GM10266 (cell line): Measurements from ENCODE around the gene KRTAP19-8.

Source experiments
- DNase-seq: peaks from one replicate; pipeline ENCODE4 v3.0.0; 2012; ENCODE audit errors: extremely low spot score
- CTCF ChIP-seq: IDR thresholded peaks from 2 replicates; pipeline ENCODE4 v1.5.1; 2012; ENCODE audit warnings: mild to moderate bottlenecking, low read depth; ENCODE audit not compliant: control insufficient read depth, insufficient read depth; ENCODE audit errors: missing control alignments

Gene KRTAP19-8

GRCh38 chr21:30994932-30995331, 43.3 kb downstream of the KRTAP19-8 start:
- TF ChIP-seq CTCF = no peak
- DNase-seq = no peak

DNA sequence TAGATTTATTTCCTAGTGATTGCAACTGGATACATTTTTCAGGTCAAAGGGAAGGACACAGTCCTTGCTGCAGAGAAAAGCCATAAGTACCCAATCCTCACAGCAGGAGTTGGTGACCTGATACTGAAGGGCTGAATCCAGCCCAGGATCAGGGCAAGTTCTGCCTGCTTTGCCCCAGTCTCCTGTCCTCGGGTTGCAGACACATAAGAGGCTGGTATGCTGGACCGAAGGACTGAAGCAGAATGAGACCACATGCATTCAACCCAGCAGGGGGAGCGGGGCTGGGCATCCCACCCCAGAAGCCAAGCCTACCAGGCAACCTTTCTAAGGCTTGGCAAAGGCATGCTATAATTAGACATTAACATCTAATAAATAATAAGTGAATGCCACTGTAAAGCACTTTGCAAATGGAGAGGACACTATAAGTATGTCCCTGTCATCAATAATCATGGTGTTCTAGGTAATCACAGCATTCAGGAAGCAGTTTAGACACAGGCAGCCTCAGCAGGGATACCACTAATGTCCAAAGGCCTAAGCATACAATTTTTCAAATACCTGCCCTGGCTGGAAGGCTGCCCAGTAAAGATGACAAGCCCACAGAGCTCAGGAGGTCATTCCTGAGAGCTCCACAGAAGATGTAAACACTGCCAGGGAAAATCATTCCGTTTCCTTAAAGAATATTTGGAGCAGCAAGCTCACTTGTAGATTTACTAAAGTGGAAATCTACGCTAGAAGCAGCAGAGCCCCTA, 47.6 kb downstream of the KRTAP19-8 start:
- no peak for DNase-seq
- TF ChIP-seq CTCF = no peak

GRCh38 chr21:30988706-30989105, 49.6 kb downstream of the KRTAP19-8 start:
- no peak for DNase-seq
- TF ChIP-seq CTCF = no peak
